NT2/D1 (cell line): Measurements from ENCODE around the gene NOC2L.

Experiments
- DNase-seq: peaks from one replicate; pipeline ENCODE4 v3.0.0-alpha.2; 2011; ENCODE audit warnings: low read depth, low spot score
- H3K27me3 ChIP-seq: 2 replicates; pipeline ENCODE4 v1.6.0; 2011; ENCODE audit warnings: mild to moderate bottlenecking; ENCODE audit not compliant: insufficient read length, insufficient read depth
- H3K36me3 ChIP-seq: 2 replicates; pipeline ENCODE4 v1.6.1; 2011; ENCODE audit warnings: mild to moderate bottlenecking, low read length, mixed read lengths; ENCODE audit not compliant: insufficient read depth, insufficient read length
- H3K4me1 ChIP-seq: 2 replicates; pipeline ENCODE4 v1.5.1; 2011; ENCODE audit not compliant: insufficient read depth, insufficient read length
- H3K4me3 ChIP-seq: 2 replicates; pipeline ENCODE4 v1.5.1; 2011; ENCODE audit warnings: low read depth; ENCODE audit not compliant: insufficient read length
- H3K9ac ChIP-seq: 2 replicates; pipeline ENCODE4 v1.6.0; 2011; ENCODE audit warnings: low read depth; ENCODE audit not compliant: insufficient read length
- H3K9me3 ChIP-seq: 2 replicates; pipeline ENCODE4 v1.5.1; 2011; ENCODE audit warnings: mild to moderate bottlenecking, low read length; ENCODE audit not compliant: insufficient read depth
- SUZ12 ChIP-seq: IDR thresholded peaks from 2 replicates; pipeline ENCODE4 v1.6.1; 2011; ENCODE audit not compliant: insufficient read length, insufficient read depth; ENCODE audit errors: extremely low read depth
- YY1 ChIP-seq: IDR thresholded peaks from 2 replicates; pipeline ENCODE4 v1.6.1; 2011; ENCODE audit not compliant: insufficient read length, insufficient read depth
- ZNF274 ChIP-seq: IDR thresholded peaks from 2 replicates; pipeline ENCODE4 v1.6.1; 2011; ENCODE audit warnings: mild to moderate bottlenecking, low read depth, low read length

The NOC2L gene

GRCh38 chr1:937521-937920 is 21.5 kb downstream of the NOC2L start:
- no peak overlapping the region for H3K9ac ChIP-seq
- no peak for TF ChIP-seq SUZ12
- no peak for TF ChIP-seq ZNF274
- no peak for TF ChIP-seq YY1
- H3K9me3 ChIP-seq = no peaks in the 10 kb centered on the region
- H3K27me3 ChIP-seq = peaks cover 46% of the 10 kb centered on the region
- H3K4me1 ChIP-seq = peaks cover 28% of the 10 kb centered on the region
- H3K36me3 ChIP-seq = no peaks in the 10 kb centered on the region
- no peak overlapping the region for H3K4me3 ChIP-seq
- DNase-seq = no peak

DNA sequence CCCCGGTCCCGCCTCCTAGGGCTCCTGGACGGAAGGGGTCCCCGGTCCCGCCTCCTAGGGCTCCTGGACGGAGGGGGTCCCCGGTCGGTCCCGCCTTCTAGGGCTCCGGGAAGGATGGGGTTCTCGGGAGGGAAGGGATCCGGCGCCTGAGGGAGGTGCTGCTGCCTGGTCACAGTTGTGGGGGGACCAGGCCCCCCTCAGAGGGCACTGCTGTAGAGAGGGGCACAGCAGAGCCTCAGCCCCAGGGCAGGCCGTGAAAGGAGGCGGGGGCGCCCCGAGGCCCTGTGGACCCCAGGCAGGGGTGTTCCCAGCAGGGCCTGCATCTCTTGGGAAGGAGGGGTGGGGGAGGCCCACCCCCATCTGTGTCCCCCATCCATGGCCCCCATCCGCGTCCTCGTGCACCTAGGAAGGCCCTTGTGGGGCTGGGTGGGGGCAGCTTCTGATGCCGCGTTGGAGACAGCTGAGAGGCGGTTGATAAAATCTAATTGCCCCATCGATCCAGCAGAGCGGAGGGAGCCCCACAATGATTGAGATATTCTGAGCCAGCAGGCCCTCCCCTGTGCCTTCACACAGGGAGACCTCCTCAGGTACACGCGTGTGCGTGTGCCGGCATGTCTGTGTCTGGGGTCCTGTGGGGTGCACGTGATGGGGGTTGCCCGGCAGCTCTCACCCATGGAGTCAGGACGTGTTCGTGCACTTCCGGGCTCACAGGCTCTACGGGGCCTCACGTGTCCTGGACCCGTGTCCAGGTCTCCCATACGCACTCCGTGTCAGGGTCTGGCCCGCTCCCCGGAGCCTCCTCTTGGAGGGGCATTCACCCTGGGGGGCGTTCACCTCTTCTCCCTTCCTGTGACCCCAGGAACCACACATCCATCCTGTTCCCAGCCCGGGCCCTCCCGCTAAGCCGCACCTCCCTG is 22.4 kb downstream of the NOC2L start:
- Histone ChIP-seq H3K36me3 (no peaks in the 10 kb centered on the region), H3K9ac (no peak overlapping the region), H3K27me3 (peaks cover 48% of the 10 kb centered on the region), H3K4me1 (peaks cover 28% of the 10 kb centered on the region), H3K9me3 (no peaks in the 10 kb centered on the region), H3K4me3 (no peak overlapping the region)
- no peak for TF ChIP-seq ZNF274
- TF ChIP-seq YY1 = no peak
- no peak for TF ChIP-seq SUZ12
- DNase-seq = no peak

- DNase-seq = peak; percentile 47
- TF ChIP-seq SUZ12 = no peak
- no peak for TF ChIP-seq ZNF274
- no peak for TF ChIP-seq YY1
- no peaks in the 10 kb centered on the region for H3K36me3 ChIP-seq
- peak overlapping the region; percentile 74 for H3K9ac ChIP-seq
- peaks cover 49% of the 10 kb centered on the region for H3K27me3 ChIP-seq
- H3K4me3 ChIP-seq = peak overlapping the region; percentile 19
- H3K9me3 ChIP-seq = no peaks in the 10 kb centered on the region
- H3K4me1 ChIP-seq = peaks cover 28% of the 10 kb centered on the region
Measured at GRCh38 chr1:935751-936231, 23.3 kb downstream of the NOC2L start.

- peak overlapping the region; percentile 74 for H3K9ac ChIP-seq
- peaks cover 50% of the 10 kb centered on the region for H3K27me3 ChIP-seq
- peak overlapping the region; percentile 19 for H3K4me3 ChIP-seq
- H3K9me3 ChIP-seq = no peaks in the 10 kb centered on the region
- H3K4me1 ChIP-seq = peaks cover 32% of the 10 kb centered on the region
- no peak for TF ChIP-seq ZNF274
- no peak for TF ChIP-seq YY1
- no peak for TF ChIP-seq SUZ12
- no peaks in the 10 kb centered on the region for H3K36me3 ChIP-seq
- no peak for DNase-seq
Measured at GRCh38 chr1:934991-935750, 23.9 kb downstream of the NOC2L start.

- no peak overlapping the region for H3K9ac ChIP-seq
- TF ChIP-seq YY1 (no peak), SUZ12 (no peak), ZNF274 (no peak)
- H3K4me1 ChIP-seq = peaks cover 26% of the 10 kb centered on the region
- H3K27me3 ChIP-seq = peaks cover 51% of the 10 kb centered on the region
- no peak overlapping the region for H3K4me3 ChIP-seq
- no peak for DNase-seq
- H3K9me3 ChIP-seq = no peaks in the 10 kb centered on the region
- H3K36me3 ChIP-seq = no peaks in the 10 kb centered on the region
Measured at GRCh38 chr1:933603-933940, 25.5 kb downstream of the NOC2L start.

DNA sequence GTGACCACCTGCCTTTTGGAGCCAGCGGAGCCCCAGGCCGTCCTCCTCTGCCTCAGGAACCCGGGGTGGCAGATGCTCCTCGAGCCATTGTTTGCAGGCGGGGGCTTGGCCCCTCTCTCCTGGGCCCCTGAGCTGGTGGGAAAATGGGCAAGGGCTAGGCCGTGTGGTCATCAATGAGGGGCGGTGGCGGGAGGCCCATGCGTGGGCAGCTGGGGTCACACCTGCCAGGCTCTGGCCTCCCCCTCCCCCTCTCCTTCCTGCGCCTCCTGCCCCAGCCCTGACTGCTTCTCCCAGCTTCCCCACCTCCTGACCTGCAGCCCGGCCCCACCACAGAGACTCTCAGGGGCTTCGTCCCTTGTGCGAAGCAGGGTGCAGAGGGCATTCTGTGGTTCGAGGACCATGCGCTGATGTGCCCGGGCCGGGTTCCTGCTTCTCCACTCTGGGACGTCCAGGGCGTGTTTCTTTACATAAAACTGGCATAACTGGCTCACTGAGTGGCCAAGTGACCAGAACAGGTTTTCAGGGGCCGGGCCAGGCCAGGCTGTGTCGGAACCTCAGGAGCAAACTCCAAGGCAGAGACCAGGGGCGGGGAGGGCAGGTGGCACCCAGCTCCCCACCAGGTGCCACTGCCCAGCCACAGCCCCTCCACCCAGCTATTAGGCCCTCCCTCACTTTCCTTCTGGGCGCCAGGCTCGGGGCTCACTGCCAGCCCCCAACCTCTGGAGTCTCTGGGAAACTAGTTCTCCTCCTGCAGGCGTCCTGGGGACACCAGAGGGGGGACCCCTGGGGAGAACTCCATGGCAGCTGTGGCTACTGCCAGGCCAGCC is 26.1 kb downstream of the NOC2L start:
- H3K27me3 ChIP-seq = peaks cover 55% of the 10 kb centered on the region
- DNase-seq = no peak
- H3K9ac ChIP-seq = no peak overlapping the region
- H3K9me3 ChIP-seq = no peaks in the 10 kb centered on the region
- H3K36me3 ChIP-seq = no peaks in the 10 kb centered on the region
- peaks cover 26% of the 10 kb centered on the region for H3K4me1 ChIP-seq
- TF ChIP-seq SUZ12 = no peak
- no peak for TF ChIP-seq YY1
- TF ChIP-seq ZNF274 = no peak
- H3K4me3 ChIP-seq = no peak overlapping the region
